Activated CD8-positive, alpha-beta T cell treated with anti-CD3 and anti-CD28 coated beads for 36 hours (primary cell): ENCODE measurements around the gene CYP3A4. TPM values are rescaled to one million over a fixed set of nuclear protein-coding genes. Genes with fewer than 3 reads are reported as not detected.

Experiments used
- ATAC-seq: fragments of 200-7000 bp; cut with Tn5 transposase; one replicate; pipeline ENCODE4 v1.10.0; 2021; ENCODE audit warnings: mild to moderate bottlenecking, moderate library complexity
- CTCF ChIA-PET: fragments of 350-600 bp; sonication (Branson Sonifier 250); formaldehyde crosslinking; loops from one replicate; lab custom pipeline; 2021; ENCODE audit warnings: antibody characterized with exemption; lab: Charles Lee
- POLR2A ChIA-PET: fragments of 350-600 bp; sonication (Branson Sonifier 250); formaldehyde crosslinking; loops from one replicate; lab custom pipeline; 2021; ENCODE audit warnings: antibody characterized with exemption; lab: Charles Lee
- DNase-seq: peaks from one replicate; pipeline ENCODE4 v3.0.0-alpha.2; 2020
- H3K27ac Mint-ChIP-seq: one replicate; pipeline ENCODE4 v1.8.0; 2021; ENCODE audit warnings: mild to moderate bottlenecking, mixed read lengths
- H3K27me3 Mint-ChIP-seq: one replicate; pipeline ENCODE4 v1.8.0; 2021; ENCODE audit warnings: mixed read lengths
- H3K36me3 Mint-ChIP-seq: one replicate; pipeline ENCODE4 v1.8.0; 2021; ENCODE audit warnings: low read depth, mixed read lengths
- H3K4me1 Mint-ChIP-seq: one replicate; pipeline ENCODE4 v1.8.0; 2021; ENCODE audit warnings: low read depth, mixed read lengths
- H3K4me3 Mint-ChIP-seq: one replicate; pipeline ENCODE4 v1.8.0; 2021; ENCODE audit warnings: mild to moderate bottlenecking, moderate library complexity, mixed read lengths
- H3K9me3 Mint-ChIP-seq: one replicate; pipeline ENCODE4 v1.8.0; 2021; ENCODE audit warnings: mixed read lengths
- CTCF ChIP-seq: fragments of 200-600 bp; IDR thresholded peaks from one replicate; pipeline ENCODE4 v1.8.0; 2022; ENCODE audit warnings: antibody characterized with exemption, mild to moderate bottlenecking
- intact Hi-C: fragments of 100-400 bp; cut with micrococcal nuclease; formaldehyde crosslinking; loops from one replicate; pipeline ENCODE4 v1.10.0; 2022
- total RNA-seq, 2 experiments: library from RNA; stranded (reverse); gene quantifications; one replicate each; pipeline ENCODE4 v1.2.3, GENCODE V29; 2021

CYP3A4 gene
- total RNA-seq, 2 experiments from 2014 or later, result not detected

- ChIA-PET CTCF (interaction anchor here (0.8 to 1.6 kb wide), 2 partner anchors 15 to 36 kb away, joined by 3 to 4 read pairs; no protein-coding TSS in a partner anchor), POLR2A (interaction anchor here (0.6 kb wide), 1 partner anchor 43 kb away, joined by 3 read pairs; no protein-coding TSS in a partner anchor)
- no peak for ATAC-seq
- Mint-ChIP-seq H3K9me3 (no peaks in the 10 kb centered on the region), H3K27me3 (peaks cover 6% of the 10 kb centered on the region), H3K27ac (no peak overlapping the region), H3K4me1 (no peaks in the 10 kb centered on the region), H3K4me3 (no peak overlapping the region), H3K36me3 (no peaks in the 10 kb centered on the region)
- DNase-seq, result no peak
- TF ChIP-seq CTCF, result no peak
- intact Hi-C loops, result no loop called here
Measured at GRCh38 chr7:99822731-99823718, 39.0 kb upstream of the CYP3A4 start.

- no peaks in the 10 kb centered on the region for H3K36me3 Mint-ChIP-seq
- no peak overlapping the region for H3K4me3 Mint-ChIP-seq
- CTCF ChIA-PET, result no interaction called here
- DNase-seq, result no peak
- H3K27me3 Mint-ChIP-seq, result peaks cover 7% of the 10 kb centered on the region
- intact Hi-C loops, result no loop called here
- no peak for ATAC-seq
- no peak overlapping the region for H3K27ac Mint-ChIP-seq
- no peaks in the 10 kb centered on the region for H3K4me1 Mint-ChIP-seq
- TF ChIP-seq CTCF, result no peak
- POLR2A ChIA-PET, result no interaction called here
- H3K9me3 Mint-ChIP-seq, result no peaks in the 10 kb centered on the region
Measured at GRCh38 chr7:99820408-99821027, 36.5 kb upstream of the CYP3A4 start.

DNA sequence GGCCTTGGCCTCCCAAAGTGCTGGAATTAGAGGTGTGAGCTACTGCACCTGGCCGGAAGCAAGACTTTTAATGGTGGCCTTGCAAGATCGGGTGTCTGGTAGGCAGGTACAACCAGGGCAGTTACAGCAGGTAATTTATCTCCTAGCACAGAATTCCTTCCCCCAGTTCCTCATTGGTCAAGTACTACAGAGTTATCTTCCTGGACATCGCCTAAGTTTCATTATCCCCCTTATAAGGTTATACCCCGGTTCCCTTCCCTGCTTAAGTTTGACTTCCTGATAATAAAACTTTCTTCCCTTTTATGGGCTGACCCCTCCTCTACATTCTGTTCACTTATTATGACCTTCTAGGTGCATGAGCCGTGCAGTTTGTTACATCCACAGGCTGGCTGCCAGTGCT is 24.8 kb upstream of the CYP3A4 start:
- H3K9me3 Mint-ChIP-seq, result peaks cover 3% of the 10 kb centered on the region
- CTCF ChIA-PET, result no interaction called here
- H3K36me3 Mint-ChIP-seq, result no peaks in the 10 kb centered on the region
- peaks cover 24% of the 10 kb centered on the region for H3K27me3 Mint-ChIP-seq
- intact Hi-C loops, result no loop called here
- ATAC-seq (no peak), DNase-seq (no peak)
- POLR2A ChIA-PET, result no interaction called here
- no peak for TF ChIP-seq CTCF
- no peak overlapping the region for H3K27ac Mint-ChIP-seq
- H3K4me3 Mint-ChIP-seq, result no peak overlapping the region
- H3K4me1 Mint-ChIP-seq, result no peaks in the 10 kb centered on the region

DNA sequence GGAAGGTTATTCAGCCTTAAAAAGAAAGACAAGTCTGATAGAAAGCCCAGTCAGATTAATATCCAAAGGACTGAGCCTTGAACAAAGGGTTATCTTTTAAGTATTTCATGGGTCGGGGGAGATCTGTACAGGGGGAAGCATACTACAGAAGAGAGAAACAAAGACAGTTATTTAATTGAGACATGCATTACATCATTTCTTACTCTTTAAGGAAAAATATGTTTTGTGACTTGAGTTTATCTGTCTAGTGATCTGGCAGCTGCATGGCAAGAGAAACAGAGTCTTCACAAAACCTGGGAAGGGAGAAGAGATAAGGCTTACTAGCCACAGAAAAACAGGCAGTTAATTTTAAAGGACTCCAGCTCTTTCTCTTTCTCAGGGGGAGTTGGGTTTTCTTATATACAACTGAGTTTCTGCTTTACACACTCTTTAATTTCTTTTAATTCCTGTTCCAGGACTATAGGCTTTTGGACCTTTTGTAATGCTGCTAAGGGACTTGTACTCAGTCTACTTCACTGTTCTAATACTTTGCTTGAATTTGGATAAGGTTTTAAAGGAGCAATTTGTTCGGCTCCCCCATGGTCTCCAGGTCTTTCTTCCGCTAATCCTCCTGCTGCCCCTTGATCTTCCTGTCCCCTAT is 23.0 kb upstream of the CYP3A4 start:
- Mint-ChIP-seq H3K36me3 (no peaks in the 10 kb centered on the region), H3K4me3 (no peak overlapping the region), H3K27ac (no peak overlapping the region), H3K27me3 (peaks cover 31% of the 10 kb centered on the region), H3K4me1 (no peaks in the 10 kb centered on the region), H3K9me3 (peaks cover 3% of the 10 kb centered on the region)
- no peak for TF ChIP-seq CTCF
- no peak for DNase-seq
- ChIA-PET CTCF (interaction anchor here (1.7 kb wide), 1 partner anchor 35 kb away, joined by 4 read pairs; no protein-coding TSS in a partner anchor), POLR2A (no interaction called here)
- no peak for ATAC-seq
- intact Hi-C loops, result no loop called here
